ENCODE data around the gene SLC26A8.

DNA sequence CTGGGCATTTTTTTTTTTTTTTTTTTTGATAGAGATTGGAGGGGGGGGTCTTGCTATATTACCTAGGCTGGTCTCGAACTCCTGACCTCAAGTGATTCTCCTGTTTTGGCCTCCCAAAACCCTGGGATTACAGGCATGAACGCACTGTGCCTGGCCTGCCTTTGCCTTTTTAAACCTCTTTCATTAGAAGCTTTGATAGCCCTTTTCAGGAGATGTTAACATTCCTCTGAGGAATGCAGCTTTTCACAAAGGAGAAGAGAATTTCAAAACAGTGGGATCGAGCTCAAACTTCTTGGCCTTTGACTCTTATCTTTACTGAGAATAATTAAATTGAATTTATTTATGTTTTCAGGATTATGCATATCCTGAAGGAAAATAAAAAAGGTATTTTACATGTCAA lies 31.3 kb downstream of the SLC26A8 start:
- TF ChIP-seq, protein P1, sequence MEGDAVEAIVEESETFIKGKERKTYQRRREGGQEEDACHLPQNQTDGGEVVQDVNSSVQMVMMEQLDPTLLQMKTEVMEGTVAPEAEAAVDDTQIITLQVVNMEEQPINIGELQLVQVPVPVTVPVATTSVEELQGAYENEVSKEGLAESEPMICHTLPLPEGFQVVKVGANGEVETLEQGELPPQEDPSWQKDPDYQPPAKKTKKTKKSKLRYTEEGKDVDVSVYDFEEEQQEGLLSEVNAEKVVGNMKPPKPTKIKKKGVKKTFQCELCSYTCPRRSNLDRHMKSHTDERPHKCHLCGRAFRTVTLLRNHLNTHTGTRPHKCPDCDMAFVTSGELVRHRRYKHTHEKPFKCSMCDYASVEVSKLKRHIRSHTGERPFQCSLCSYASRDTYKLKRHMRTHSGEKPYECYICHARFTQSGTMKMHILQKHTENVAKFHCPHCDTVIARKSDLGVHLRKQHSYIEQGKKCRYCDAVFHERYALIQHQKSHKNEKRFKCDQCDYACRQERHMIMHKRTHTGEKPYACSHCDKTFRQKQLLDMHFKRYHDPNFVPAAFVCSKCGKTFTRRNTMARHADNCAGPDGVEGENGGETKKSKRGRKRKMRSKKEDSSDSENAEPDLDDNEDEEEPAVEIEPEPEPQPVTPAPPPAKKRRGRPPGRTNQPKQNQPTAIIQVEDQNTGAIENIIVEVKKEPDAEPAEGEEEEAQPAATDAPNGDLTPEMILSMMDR (IDR thresholded peaks at IDR 0.05; ENCODE audit: insufficient read depth, low read length, poor library complexity, severe bottlenecking): no peak
- TF ChIP-seq EZH2phosphoT487 (conservative IDR thresholded peaks at IDR 0.05; ENCODE audit: low read length): no peak
